Left renal cortex interstitium (tissue), 4 donors: Measurements from ENCODE around the gene CAPZB. TPM values are rescaled to one million over a fixed set of nuclear protein-coding genes. Genes with fewer than 3 reads are reported as not detected.

ENCODE experiments used
- DNase-seq, 4 donors: peaks; one replicate each; pipeline ENCODE4 v3.0.0-alpha.2; 2013; ENCODE audit warnings: low read depth in 4 of 4, low spot score in 2 of 4, missing footprints in 1 of 4
- polyA plus RNA-seq, 4 donors: library from polyadenylated mRNA; unstranded; fragments of 120-200 nt; gene quantifications; one replicate each; pipeline ENCODE4 v1.2.1, GENCODE V29; 2013; ENCODE audit not compliant: insufficient read length in 4 of 4

The CAPZB gene
- polyA plus RNA-seq, 4 donors: 225 to 279 (median 246) TPM

- DNase-seq: no peak
Observed at GRCh38 chr1:19294638-19295037, 190.7 kb downstream of the CAPZB start.

GRCh38 chr1:19289244-19289643, 196.1 kb downstream of the CAPZB start:
- DNase-seq: no peak

Other genes starting within 250 kb of the CAPZB start
- gene EMC1, start 234.0 kb downstream of the CAPZB start, polyA plus RNA-seq: 10 to 100 TPM; 40.6 to 56.1 (median 48.8) TPM
- 10 to 100 TPM; 28.0 to 31.4 (median 30.3) TPM for gene MRTO4, start 233.7 kb downstream of the CAPZB start, polyA plus RNA-seq
- gene AKR7A3, start 196.8 kb downstream of the CAPZB start, polyA plus RNA-seq: 1 to 10 TPM in 3 of 4 donors, under 1 TPM in 1; 0.87 to 3.3 (median 2.0) TPM
- 100 to 1,000 TPM in 1 of 4 donors, 10 to 100 TPM in 3; 76.7 to 107 (median 87.1) TPM for gene AKR7A2, start 173.4 kb downstream of the CAPZB start, polyA plus RNA-seq
- gene SLC66A1, start 173.2 kb downstream of the CAPZB start, polyA plus RNA-seq: 10 to 100 TPM in 3 of 4 donors, 1 to 10 TPM in 1; 9.6 to 18.3 (median 15.1) TPM
- gene NBL1, start 158.8 kb upstream of the CAPZB start, polyA plus RNA-seq: 10 to 100 TPM; 21.6 to 39.8 (median 26.7) TPM
- 1 to 10 TPM in 3 of 4 donors, under 1 TPM in 1; 0.97 to 2.5 (median 2.1) TPM for gene HTR6, start 179.3 kb upstream of the CAPZB start, polyA plus RNA-seq